GM19438 (cell line): ENCODE data around the gene CFDP1.
"Not testable (repeated sequence)": the region's sequence is repeated elsewhere in the genome, so short reads cannot be mapped to it uniquely, and the experiment has no call there.

ENCODE experiments used
- ATAC-seq: cut with Tn5 transposase; IDR thresholded peaks from one replicate; pipeline ENCODE4 v1.9.1; 2021; ENCODE audit warnings: low read depth; ENCODE audit not compliant: unreplicated experiment

CFDP1 gene

GRCh38 chr16:75272097-75272551 is 161.2 kb downstream of the CFDP1 start:
- no peak for ATAC-seq

- no peak for ATAC-seq
Measured at GRCh38 chr16:75271441-75272096, 161.7 kb downstream of the CFDP1 start.

- not testable (repeated sequence) for ATAC-seq
Measured at GRCh38 chr16:75269358-75269757, 163.9 kb downstream of the CFDP1 start.

- no peak for ATAC-seq
Measured at GRCh38 chr16:75267631-75268264, 165.6 kb downstream of the CFDP1 start.

- no peak for ATAC-seq
Measured at GRCh38 chr16:75266738-75267630, 166.3 kb downstream of the CFDP1 start.

- ATAC-seq = peak; percentile 62
Measured at GRCh38 chr16:75265911-75266701, 167.2 kb downstream of the CFDP1 start.

GRCh38 chr16:75264999-75265910 is 168.0 kb downstream of the CFDP1 start:
- peak; percentile 7 for ATAC-seq

GRCh38 chr16:75264457-75264998 is 168.8 kb downstream of the CFDP1 start:
- ATAC-seq = no peak

- no peak for ATAC-seq
Measured at GRCh38 chr16:75263963-75264445, 169.3 kb downstream of the CFDP1 start.

- no peak for ATAC-seq
Measured at GRCh38 chr16:75263291-75263962, 169.9 kb downstream of the CFDP1 start.

- no peak for ATAC-seq
Measured at GRCh38 chr16:75262800-75263127, 170.5 kb downstream of the CFDP1 start.

- no peak for ATAC-seq
Measured at GRCh38 chr16:75262104-75262799, 171.1 kb downstream of the CFDP1 start.

GRCh38 chr16:75261590-75262078 is 171.7 kb downstream of the CFDP1 start:
- no peak for ATAC-seq

GRCh38 chr16:75260851-75261589 is 172.3 kb downstream of the CFDP1 start:
- no peak for ATAC-seq

- ATAC-seq = no peak
Measured at GRCh38 chr16:75258807-75259141, 174.5 kb downstream of the CFDP1 start.

GRCh38 chr16:75257886-75258806 is 175.2 kb downstream of the CFDP1 start:
- ATAC-seq = no peak
